ENCODE results near the gene SUPT4H1.

DNA sequence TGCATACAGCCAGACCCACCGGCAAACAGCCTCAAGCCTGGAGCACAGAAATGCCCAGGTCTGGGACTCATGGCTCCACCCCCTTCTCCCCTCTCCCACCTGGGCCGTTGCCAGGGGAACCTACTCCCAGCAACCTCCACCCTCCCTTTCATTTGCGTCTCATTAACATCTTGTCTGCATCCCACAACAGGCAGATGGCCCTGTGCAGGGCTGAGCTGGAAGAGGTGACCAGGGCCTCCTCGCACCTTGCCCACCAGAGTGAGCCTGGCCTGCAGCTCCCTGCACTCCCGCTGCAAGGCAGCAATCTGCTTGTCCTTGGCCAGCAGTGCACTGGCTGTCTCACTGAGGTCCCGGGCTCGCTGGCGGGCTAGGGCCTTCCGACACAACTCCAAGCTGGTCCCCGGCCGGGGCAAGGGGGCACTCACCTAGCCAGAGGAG lies 26.7 kb downstream of the SUPT4H1 start:
- TF ChIP-seq POLR2A (IDR thresholded peaks at IDR 0.05; ENCODE audit: low read depth, low read length), result no peak
- no peak for TF ChIP-seq POLR2AphosphoS5 (IDR thresholded peaks at IDR 0.05; ENCODE audit: low read depth, low read length)
- TF ChIP-seq TAF1 (IDR thresholded peaks at IDR 0.05; ENCODE audit: borderline replicate concordance, low read depth, low read length), result no peak

Measured in GM12892 (cell line).